Cardiac muscle cell (in vitro differentiated cells and primary cell): Measurements from ENCODE around the gene ZNF333. TPM values are rescaled to one million over a fixed set of nuclear protein-coding genes. Genes with fewer than 3 reads are reported as not detected.

Experiments
- DNase-seq, 2 donors: peaks; one replicate each; pipeline versions ENCODE4 v3.0.0 to v3.0.0-alpha.2; 2010 to 2017; ENCODE audit warnings: low read depth in 1 of 2, low spot score in 1 of 2
- H3K27ac ChIP-seq: fragments of 200-600 bp; sonication (generic); 2 replicates; pipeline ENCODE4 v1.5.1; 2016
- H3K27me3 ChIP-seq: fragments of 200-600 bp; sonication (generic); 2 replicates; pipeline ENCODE4 v1.6.0; 2016; ENCODE audit warnings: control low read depth
- H3K36me3 ChIP-seq: fragments of 200-600 bp; sonication (generic); 2 replicates; pipeline ENCODE4 v1.5.1; 2016; ENCODE audit warnings: control low read depth
- H3K4me1 ChIP-seq: fragments of 200-600 bp; sonication (generic); 2 replicates; pipeline ENCODE4 v1.8.1; 2017; ENCODE audit warnings: low read depth, mild to moderate bottlenecking, mixed run types
- H3K4me3 ChIP-seq: fragments of 200-600 bp; sonication (generic); 2 replicates; pipeline ENCODE4 v1.5.1; 2016; ENCODE audit warnings: mild to moderate bottlenecking
- H3K9me3 ChIP-seq: fragments of 200-600 bp; sonication (generic); 2 replicates; pipeline ENCODE4 v1.5.1; 2017; ENCODE audit warnings: low read depth, mild to moderate bottlenecking, control low read depth
- CTCF ChIP-seq: IDR thresholded peaks from 2 replicates; pipeline ENCODE4 v1.5.1; 2012; ENCODE audit warnings: low read depth, mild to moderate bottlenecking, low read length
- polyA plus RNA-seq: library from polyadenylated mRNA; unstranded; fragments of >200 nt; fragmentation: Nextera tagmentation; extraction: Ambion mirVana; gene quantifications from 2 replicates; pipeline ENCODE4 v1.2.1, GENCODE V29; 2016
- total RNA-seq: library from RNA; depleted of rRNA; stranded (reverse); fragments of >200 nt; gene quantifications from 2 replicates; pipeline ENCODE4 v1.2.3, GENCODE V29; 2016

The ZNF333 gene
- total and polyA plus RNA-seq, 2 experiments from 2014 or later: 11.2 to 29.9 TPM

GRCh38 chr19:14672188-14672872, 17.5 kb upstream of the ZNF333 start:
- H3K27me3 ChIP-seq: no peaks in the 10 kb centered on the region
- no peak for DNase-seq
- H3K9me3 ChIP-seq: no peaks in the 10 kb centered on the region
- no peak overlapping the region for H3K27ac ChIP-seq
- no peak overlapping the region for H3K4me3 ChIP-seq
- no peaks in the 10 kb centered on the region for H3K4me1 ChIP-seq
- H3K36me3 ChIP-seq: no peaks in the 10 kb centered on the region
- TF ChIP-seq CTCF: no peak

- Histone ChIP-seq H3K9me3 (no peaks in the 10 kb centered on the region), H3K4me1 (no peaks in the 10 kb centered on the region), H3K4me3 (no peak overlapping the region), H3K27ac (no peak overlapping the region), H3K27me3 (no peaks in the 10 kb centered on the region), H3K36me3 (no peaks in the 10 kb centered on the region)
- no peak for DNase-seq
- TF ChIP-seq CTCF: no peak
These were observed 16.8 kb upstream of the ZNF333 start for GRCh38 chr19:14673088-14673487.

- TF ChIP-seq CTCF: no peak
- Histone ChIP-seq H3K4me3 (no peak within 1 kb of the TSS), H3K36me3 (no peaks in the 10 kb centered on the region), H3K4me1 (no peaks in the 10 kb centered on the region), H3K27me3 (no peaks in the 10 kb centered on the region), H3K27ac (no peak within 1 kb of the TSS), H3K9me3 (no peaks in the 10 kb centered on the region)
- peak in 1 of 2 donors; percentile 10 for DNase-seq
These were observed 15.1 kb upstream of the ZNF333 start, which contains the start of gene ADGRE3 for GRCh38 chr19:14674764-14675163. Gene ADGRE3, minus strand, starts transcription at chr19:14674844. Its CDS starts 74 bp downstream, at chr19:14674770.

GRCh38 chr19:14676762-14677161, 13.1 kb upstream of the ZNF333 start:
- TF ChIP-seq CTCF: no peak
- no peaks in the 10 kb centered on the region for H3K4me1 ChIP-seq
- no peak for DNase-seq
- H3K9me3 ChIP-seq: no peaks in the 10 kb centered on the region
- H3K4me3 ChIP-seq: no peak overlapping the region
- H3K36me3 ChIP-seq: no peaks in the 10 kb centered on the region
- H3K27me3 ChIP-seq: no peaks in the 10 kb centered on the region
- H3K27ac ChIP-seq: no peak overlapping the region

GRCh38 chr19:14677464-14677863, 12.4 kb upstream of the ZNF333 start:
- H3K36me3 ChIP-seq: no peaks in the 10 kb centered on the region
- no peak for TF ChIP-seq CTCF
- no peaks in the 10 kb centered on the region for H3K9me3 ChIP-seq
- no peak for DNase-seq
- H3K27ac ChIP-seq: no peak overlapping the region
- no peaks in the 10 kb centered on the region for H3K4me1 ChIP-seq
- no peak overlapping the region for H3K4me3 ChIP-seq
- no peaks in the 10 kb centered on the region for H3K27me3 ChIP-seq
